LHCN-M2 (cell line): ENCODE results near the gene MRM2. TPM values are rescaled to one million over a fixed set of nuclear protein-coding genes. Genes with fewer than 3 reads are reported as not detected.

Experiments used
- DNase-seq: peaks from one replicate; pipeline ENCODE4 v3.0.0-alpha.2; 2012; ENCODE audit warnings: low read depth
- total RNA-seq: library from RNA; depleted of rRNA; stranded (reverse); fragments of >200 nt; gene quantifications from 2 replicates; pipeline ENCODE4 v1.2.3, GENCODE V29; 2014; rRNA removed

The MRM2 gene
- total RNA-seq, 1 experiment from 2014 or later, result 40.0 TPM

DNA sequence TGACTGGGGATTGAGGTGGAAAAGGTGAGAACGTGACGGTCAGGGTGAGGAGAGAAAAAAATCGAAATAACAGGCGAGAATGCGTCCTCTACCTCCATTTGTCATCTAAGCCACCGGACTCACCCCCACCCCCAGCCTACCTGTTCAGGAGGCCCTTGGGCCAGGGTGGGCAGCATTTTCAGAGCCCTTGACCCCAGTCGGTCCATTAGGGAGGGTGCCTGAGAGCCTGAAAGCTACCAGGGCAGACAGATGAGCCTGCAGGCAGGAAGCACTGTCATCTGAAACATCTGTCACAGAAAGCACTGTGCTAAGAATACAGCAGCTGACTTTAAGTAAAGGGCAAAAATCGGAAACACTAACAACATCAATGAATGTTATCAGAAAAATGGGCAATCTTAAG, 56.3 kb downstream of the MRM2 start:
- DNase-seq, result no peak

Other genes with a start within 250 kb of the MRM2 start
- gene MAD1L1, start 9.3 kb downstream of the MRM2 start, total RNA-seq, result 78.6 and 80.9 TPM in 2 replicates
- gene NUDT1, start within 50 bp of the MRM2 start, total RNA-seq, result 91.0 and 107 TPM in 2 replicates
- gene SNX8, start 72.2 kb upstream of the MRM2 start, total RNA-seq, result 26.0 and 27.7 TPM in 2 replicates
- gene EIF3B, start 112.6 kb upstream of the MRM2 start, total RNA-seq, result 281 and 293 TPM in 2 replicates
- 9.6 and 11.4 TPM in 2 replicates for gene CHST12, start 161.4 kb upstream of the MRM2 start, total RNA-seq
- gene GRIFIN, start 234.2 kb upstream of the MRM2 start, total RNA-seq, result not detected in 2 replicates